Fibroblast of pulmonary artery (primary cell): ENCODE measurements around the gene P2RY2.

ENCODE experiments used
- DNase-seq: peaks from one replicate; pipeline ENCODE4 v3.0.0-alpha.2; 2010; ENCODE audit warnings: low read depth
- H3K4me3 ChIP-seq: replicated peaks from 2 replicates; pipeline ENCODE4 v1.5.1; 2011; ENCODE audit warnings: low read depth, mild to moderate bottlenecking, control low read depth, low read length, moderate library complexity
- TF ChIP-seq, protein P1 (sequence below): IDR thresholded peaks from 2 replicates; pipeline ENCODE4 v1.5.1; 2011; ENCODE audit warnings: mild to moderate bottlenecking, control low read depth, low read length, inconsistent platforms; ENCODE audit errors: missing control alignments

The P2RY2 gene

DNA sequence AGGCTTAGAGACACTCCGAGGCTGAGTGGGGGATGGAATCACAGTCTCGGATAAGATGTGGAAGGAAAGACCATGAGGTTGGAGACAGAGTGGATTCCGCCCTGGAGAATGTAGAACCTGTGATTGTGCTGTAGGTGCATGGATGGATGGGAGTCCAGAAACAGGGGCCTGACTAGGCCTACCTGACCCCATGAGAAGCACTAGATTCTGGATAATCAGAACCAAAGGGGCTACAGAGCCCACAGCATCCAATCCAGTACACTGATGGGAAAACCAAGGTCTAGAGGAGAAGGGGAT is 43.6 kb upstream of the P2RY2 start:
- no peak for DNase-seq
- TF ChIP-seq, protein P1, sequence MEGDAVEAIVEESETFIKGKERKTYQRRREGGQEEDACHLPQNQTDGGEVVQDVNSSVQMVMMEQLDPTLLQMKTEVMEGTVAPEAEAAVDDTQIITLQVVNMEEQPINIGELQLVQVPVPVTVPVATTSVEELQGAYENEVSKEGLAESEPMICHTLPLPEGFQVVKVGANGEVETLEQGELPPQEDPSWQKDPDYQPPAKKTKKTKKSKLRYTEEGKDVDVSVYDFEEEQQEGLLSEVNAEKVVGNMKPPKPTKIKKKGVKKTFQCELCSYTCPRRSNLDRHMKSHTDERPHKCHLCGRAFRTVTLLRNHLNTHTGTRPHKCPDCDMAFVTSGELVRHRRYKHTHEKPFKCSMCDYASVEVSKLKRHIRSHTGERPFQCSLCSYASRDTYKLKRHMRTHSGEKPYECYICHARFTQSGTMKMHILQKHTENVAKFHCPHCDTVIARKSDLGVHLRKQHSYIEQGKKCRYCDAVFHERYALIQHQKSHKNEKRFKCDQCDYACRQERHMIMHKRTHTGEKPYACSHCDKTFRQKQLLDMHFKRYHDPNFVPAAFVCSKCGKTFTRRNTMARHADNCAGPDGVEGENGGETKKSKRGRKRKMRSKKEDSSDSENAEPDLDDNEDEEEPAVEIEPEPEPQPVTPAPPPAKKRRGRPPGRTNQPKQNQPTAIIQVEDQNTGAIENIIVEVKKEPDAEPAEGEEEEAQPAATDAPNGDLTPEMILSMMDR, result no peak
- H3K4me3 ChIP-seq, result no peak overlapping the region

DNA sequence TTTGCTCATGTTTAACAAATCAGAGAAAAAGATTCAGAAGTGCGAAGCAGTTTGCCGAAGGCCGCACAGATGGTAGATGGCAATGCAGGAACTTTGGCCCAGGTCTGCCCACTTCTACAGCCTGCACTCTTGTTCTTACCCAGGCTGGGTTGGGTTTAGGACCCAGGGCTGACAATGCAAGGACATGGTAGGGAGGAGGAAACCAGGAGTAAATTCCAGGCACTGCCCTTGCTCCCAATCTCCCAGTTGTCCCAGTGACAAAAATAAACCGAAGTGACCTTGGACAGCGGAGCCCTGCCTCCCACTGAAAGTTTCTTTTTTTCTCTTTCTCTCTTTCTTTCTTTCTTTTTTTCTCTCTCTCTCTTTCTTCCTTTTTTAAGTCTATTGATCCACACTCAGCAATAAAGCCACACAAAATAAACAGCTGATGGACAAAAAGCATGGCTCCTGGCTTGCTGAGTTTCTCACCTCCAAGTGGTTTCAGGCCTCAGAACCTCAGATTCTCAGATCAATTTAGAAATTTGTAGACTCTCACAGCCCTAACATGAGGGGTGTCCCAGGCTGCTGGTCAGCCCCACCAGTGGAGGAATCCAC is 42.4 kb upstream of the P2RY2 start:
- no peak for DNase-seq
- TF ChIP-seq, protein P1, result no peak
- H3K4me3 ChIP-seq, result no peak overlapping the region

DNA sequence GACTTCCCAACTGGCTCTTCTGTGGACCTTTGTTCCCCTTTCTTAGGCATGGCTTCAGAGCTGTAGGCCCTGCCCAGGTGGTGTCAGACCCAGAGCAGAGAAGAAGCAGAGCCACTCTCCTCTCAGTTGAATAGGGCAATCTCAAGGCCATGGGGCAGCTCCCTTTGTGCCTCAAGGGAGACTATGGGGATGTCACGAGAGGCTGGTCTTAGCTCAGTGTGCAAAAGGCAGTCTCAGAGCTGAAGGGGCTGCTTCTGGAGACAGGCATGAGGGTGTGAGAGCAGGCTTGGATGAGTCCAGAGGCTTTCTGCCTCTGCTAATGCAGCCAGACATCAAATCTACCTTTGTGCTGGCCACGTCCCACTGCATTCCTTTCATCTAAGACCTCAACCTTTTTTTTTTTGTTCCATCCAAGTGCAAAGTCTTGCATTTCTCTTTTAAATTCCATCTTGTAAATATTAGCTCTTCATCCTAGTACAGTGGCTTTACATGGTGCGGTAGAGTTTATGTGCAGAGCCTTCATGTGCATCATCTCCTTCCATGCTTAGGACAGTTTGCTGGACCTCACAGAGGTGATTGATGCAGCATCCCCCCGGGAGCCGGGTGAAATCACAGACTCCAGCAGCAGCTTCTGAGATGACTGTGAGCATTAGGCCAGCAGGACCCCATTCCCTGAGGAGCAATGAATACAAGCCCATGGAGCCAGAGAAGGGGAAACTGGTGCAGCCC is 41.8 kb upstream of the P2RY2 start:
- TF ChIP-seq, protein P1, result no peak

DNA sequence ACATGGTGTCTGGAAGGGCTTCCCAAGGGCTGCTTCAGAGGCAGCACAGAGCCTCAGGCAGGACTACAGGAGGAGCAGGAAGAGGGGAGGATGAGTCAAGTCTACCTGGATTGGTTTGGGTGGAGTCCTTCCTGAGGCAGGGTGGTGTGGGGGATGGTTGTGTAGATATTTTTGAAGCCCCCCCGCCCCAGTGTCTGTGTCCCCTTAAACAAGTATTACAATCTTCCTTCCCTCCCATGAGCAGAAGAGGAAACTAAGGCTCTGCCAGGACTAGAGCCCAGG is 41.3 kb upstream of the P2RY2 start:
- no peak for DNase-seq
- no peak overlapping the region for H3K4me3 ChIP-seq
- TF ChIP-seq, protein P1, result no peak

More for the DNA sequence above, 41.8 kb upstream of the P2RY2 start:
- DNase-seq, result no peak
- no peak overlapping the region for H3K4me3 ChIP-seq

DNA sequence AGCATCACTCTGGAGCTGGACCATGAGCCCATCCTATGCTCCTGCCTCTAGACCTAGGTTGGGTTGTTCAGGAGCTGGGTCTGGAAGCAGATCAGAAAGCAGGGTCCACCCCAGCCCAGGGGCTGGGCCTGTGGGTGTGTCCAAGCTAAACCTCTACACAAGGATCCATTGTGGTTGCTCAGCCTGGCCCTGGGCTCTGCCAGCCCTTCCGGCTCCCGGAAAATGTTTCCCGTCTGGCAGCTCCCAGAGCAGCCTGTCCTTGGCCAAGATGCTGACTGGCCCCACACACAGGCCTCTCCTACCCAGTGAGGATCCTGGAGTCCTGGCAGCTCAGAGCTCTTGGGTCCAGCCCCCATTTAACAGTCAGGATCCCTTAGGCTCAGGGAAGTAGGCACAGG is 40.7 kb upstream of the P2RY2 start:
- no peak overlapping the region for H3K4me3 ChIP-seq
- TF ChIP-seq, protein P1, result no peak
- DNase-seq, result peak; percentile 41

DNA sequence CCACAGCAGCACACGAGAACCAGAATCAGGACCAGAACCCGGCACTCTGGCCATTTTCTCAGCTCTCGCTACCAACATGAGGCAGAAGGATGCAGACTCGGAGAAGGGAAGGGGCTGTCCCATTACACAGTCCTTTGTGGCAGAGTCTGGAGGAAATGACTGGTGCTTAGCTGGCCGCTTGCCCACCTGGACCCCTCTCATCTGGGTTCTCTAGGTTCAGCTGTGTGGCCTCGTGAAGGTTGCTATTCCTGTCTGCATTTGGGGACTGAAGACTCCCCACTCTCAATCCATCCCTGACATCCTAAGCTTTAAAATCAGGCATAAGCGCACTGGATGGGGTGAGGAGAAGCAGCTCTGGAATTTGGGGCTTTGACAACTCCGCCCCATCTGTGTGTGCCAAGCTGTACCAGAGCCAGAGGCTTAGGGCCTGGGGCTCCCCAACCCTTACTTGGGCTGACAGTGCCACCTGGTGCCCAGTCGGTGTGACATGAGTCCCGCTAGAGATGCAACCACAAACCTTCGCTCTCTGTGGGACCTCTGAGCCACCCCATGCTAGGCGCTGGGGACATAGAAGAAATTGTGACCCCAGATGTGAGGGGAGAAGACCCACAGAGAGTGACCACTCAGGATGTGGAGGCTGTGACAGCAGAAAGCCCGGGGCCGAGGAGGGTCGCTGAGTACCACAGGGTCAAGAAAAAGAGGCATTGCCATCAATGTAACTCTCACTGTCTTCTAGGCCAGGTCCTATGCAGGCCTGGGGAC is 40.1 kb upstream of the P2RY2 start:
- TF ChIP-seq, protein P1, result peak; percentile 80
- DNase-seq, result peak; percentile 89
- no peak overlapping the region for H3K4me3 ChIP-seq
